H1 (cell line): Measurements from ENCODE around the gene SCG2. TPM values are rescaled to one million over a fixed set of nuclear protein-coding genes. Genes with fewer than 3 reads are reported as not detected.

Source experiments
- ASH2L ChIP-seq: fragments of 200-600, 300-600 bp; sonication (generic); IDR thresholded peaks from one replicate; pipeline ENCODE4 v1.7.1; 2017; ENCODE audit warnings: low read length
- ATF3 ChIP-seq: IDR thresholded peaks from 2 replicates; pipeline ENCODE4 v1.6.1; 2011; ENCODE audit warnings: low read depth, mild to moderate bottlenecking, low read length; ENCODE audit not compliant: insufficient read depth
- BACH1 ChIP-seq: IDR thresholded peaks from 2 replicates; pipeline ENCODE4 v1.6.1; 2012; ENCODE audit warnings: low read length, improper control_type of control experiment
- BRCA1 ChIP-seq: IDR thresholded peaks from 2 replicates; pipeline ENCODE4 v1.6.1; 2012; ENCODE audit warnings: low read depth, low read length, improper control_type of control experiment
- CBX5 ChIP-seq: fragments of 300-800, 300-1000 bp; sonication (generic); IDR thresholded peaks from 2 replicates; pipeline ENCODE4 v1.7.1; 2016; ENCODE audit warnings: antibody characterized with exemption, low read length, low read depth
- CEBPB ChIP-seq: IDR thresholded peaks from 2 replicates; pipeline ENCODE4 v1.6.1; 2012; ENCODE audit warnings: low read depth, low read length
- CHD1 ChIP-seq: IDR thresholded peaks from 2 replicates; pipeline ENCODE4 v1.6.1; 2012; ENCODE audit warnings: low read depth, low read length, improper control_type of control experiment
- EZH2 ChIP-seq: fragments of 200-600 bp; sonication (generic); IDR thresholded peaks from 2 replicates; pipeline ENCODE4 v1.7.1; 2012; ENCODE audit warnings: low read depth, mild to moderate bottlenecking, moderate library complexity, low read length, inconsistent platforms; ENCODE audit not compliant: severe bottlenecking
- GABPA ChIP-seq: IDR thresholded peaks from 2 replicates; pipeline ENCODE4 v1.6.1; 2011; ENCODE audit warnings: mild to moderate bottlenecking, low read length, moderate library complexity, borderline replicate concordance; ENCODE audit not compliant: insufficient read depth
- GTF2F1 ChIP-seq: IDR thresholded peaks from 2 replicates; pipeline ENCODE4 v1.6.1; 2012; ENCODE audit warnings: low read depth, low read length, improper control_type of control experiment, borderline replicate concordance
- JUN ChIP-seq: IDR thresholded peaks from 2 replicates; pipeline ENCODE4 v1.6.1; 2011; ENCODE audit warnings: low read depth, mild to moderate bottlenecking, improper control_type of control experiment, low read length
- JUND ChIP-seq: IDR thresholded peaks from 2 replicates; pipeline ENCODE4 v1.6.1; 2011; ENCODE audit warnings: mild to moderate bottlenecking, improper control_type of control experiment, low read length
- KDM1A ChIP-seq: fragments of 200-600, 300-600 bp; sonication (generic); IDR thresholded peaks from 2 replicates; pipeline ENCODE4 v1.7.1; 2016; ENCODE audit warnings: mild to moderate bottlenecking, low read length, borderline replicate concordance
- KDM5A ChIP-seq: fragments of 200-600 bp; IDR thresholded peaks from 2 replicates; pipeline ENCODE4 v1.7.1; 2012; ENCODE audit warnings: mild to moderate bottlenecking, low read length, inconsistent platforms, mixed read lengths
- NRF1 ChIP-seq: IDR thresholded peaks from 2 replicates; pipeline ENCODE4 v1.6.1; 2011; ENCODE audit warnings: mild to moderate bottlenecking, low read depth, low read length, improper control_type of control experiment
- POLR2AphosphoS5 ChIP-seq: IDR thresholded peaks from 2 replicates; pipeline ENCODE4 v1.6.1; 2011; ENCODE audit warnings: low read depth, low read length
- RAD21 ChIP-seq, 2 experiments: IDR thresholded peaks in 1 of 2; conservative IDR thresholded peaks in 1 of 2; 2 replicates each; pipeline ENCODE4 v1.6.1; 2011; ENCODE audit warnings: low read depth in 2 of 2, low read length in 2 of 2, improper control_type of control experiment in 1 of 2, inconsistent platforms in 1 of 2, mild to moderate bottlenecking in 1 of 2, moderate library complexity in 1 of 2
- RBBP5 ChIP-seq: IDR thresholded peaks from 2 replicates; pipeline ENCODE4 v1.7.1; 2012; ENCODE audit warnings: low read depth, mild to moderate bottlenecking, inconsistent platforms, low read length, moderate library complexity, borderline replicate concordance
- RFX5 ChIP-seq: IDR thresholded peaks from 2 replicates; pipeline ENCODE4 v1.6.1; 2011; ENCODE audit warnings: low read depth, low read length, improper control_type of control experiment, borderline replicate concordance
- SP1 ChIP-seq: IDR thresholded peaks from 2 replicates; pipeline ENCODE4 v1.6.1; 2011; ENCODE audit warnings: low read depth, low read length
- TBP ChIP-seq: IDR thresholded peaks from 2 replicates; pipeline ENCODE4 v1.6.1; 2011; ENCODE audit warnings: low read depth, low read length, improper control_type of control experiment
- TCF12 ChIP-seq: IDR thresholded peaks from 2 replicates; pipeline ENCODE4 v1.6.1; 2011; ENCODE audit warnings: low read depth, mild to moderate bottlenecking, low read length
- YY1 ChIP-seq: IDR thresholded peaks from 2 replicates; pipeline ENCODE4 v1.6.1; 2011; ENCODE audit warnings: low read depth, mild to moderate bottlenecking, low read length
- ZNF274 ChIP-seq: IDR thresholded peaks from 2 replicates; pipeline ENCODE4 v1.7.0; 2012; ENCODE audit warnings: low read length, borderline replicate concordance; ENCODE audit errors: extremely low read depth
- polyA plus RNA-seq, 7 experiments: library from polyadenylated mRNA; depleted of rRNA in 3 of 7; stranded (reverse) in 5 of 7; unstranded in 2 of 7; fragments of >200 nt in 5 of 7; fragments of 200-250 nt in 2 of 7; gene quantifications; 1 replicate in 5 of 7; 2 replicates in 1 of 7; 4 replicates in 1 of 7; pipeline versions ENCODE4 v1.2.1 to v1.2.3, GENCODE V29; 2011 to 2013; ENCODE audit warnings: missing spikeins in 2 of 7, mixed read lengths in 2 of 7
- total RNA-seq: library from RNA; stranded (reverse); fragmentation: NEBNext Ultra II Directional; extraction: Animal tissue kit (Norgen Biotek cat#: 25700); gene quantifications from 2 replicates; pipeline ENCODE4 v1.2.1, GENCODE V29; 2021

Gene SCG2
- total and polyA plus RNA-seq, 2 of the 8 experiments (the other 6 are each of a cell fraction or from before 2014, with no cell fraction given) = 0.54 to 1.0 TPM

GRCh38 chr2:223613017-223613950 lies 11.1 kb upstream of the SCG2 start (continued):
- TF ChIP-seq RFX5 (no peak), BRCA1 (no peak), BACH1 (peak; percentile 97), SP1 (no peak), ATF3 (no peak), JUND (peak; percentile 90), CBX5 (no peak), KDM5A (no peak), EZH2 (peak; percentile 56), TCF12 (no peak), RBBP5 (no peak), ZNF274 (no peak), CEBPB (peak; percentile 56; the same call in 1 of the 2 replicates), GTF2F1 (no peak), JUN (peak; percentile 68; the same call in 1 of the 2 replicates), CHD1 (no peak), POLR2AphosphoS5 (no peak), GABPA (no peak), TBP (no peak), KDM1A (no peak), RAD21 (IDR thresholded peaks at IDR 0.05 in 1 of 2, conservative IDR thresholded peaks at IDR 0.05 in 1 of 2; ENCODE audit: low read depth in 2 of 2, low read length in 2 of 2) (no peak; a peak in 1 of 4 replicates), YY1 (no peak), NRF1 (no peak), ASH2L (no peak)
